Measurements from ENCODE around the gene MSRB3. TPM values are rescaled to one million over a fixed set of nuclear protein-coding genes. Genes with fewer than 3 reads are reported as not detected.

Gene MSRB3
- total and polyA plus RNA-seq, 2 donors (not counting 3 experiments of a cell fraction or from before 2014, with no cell fraction given) = 20.0 to 59.3 TPM

DNA sequence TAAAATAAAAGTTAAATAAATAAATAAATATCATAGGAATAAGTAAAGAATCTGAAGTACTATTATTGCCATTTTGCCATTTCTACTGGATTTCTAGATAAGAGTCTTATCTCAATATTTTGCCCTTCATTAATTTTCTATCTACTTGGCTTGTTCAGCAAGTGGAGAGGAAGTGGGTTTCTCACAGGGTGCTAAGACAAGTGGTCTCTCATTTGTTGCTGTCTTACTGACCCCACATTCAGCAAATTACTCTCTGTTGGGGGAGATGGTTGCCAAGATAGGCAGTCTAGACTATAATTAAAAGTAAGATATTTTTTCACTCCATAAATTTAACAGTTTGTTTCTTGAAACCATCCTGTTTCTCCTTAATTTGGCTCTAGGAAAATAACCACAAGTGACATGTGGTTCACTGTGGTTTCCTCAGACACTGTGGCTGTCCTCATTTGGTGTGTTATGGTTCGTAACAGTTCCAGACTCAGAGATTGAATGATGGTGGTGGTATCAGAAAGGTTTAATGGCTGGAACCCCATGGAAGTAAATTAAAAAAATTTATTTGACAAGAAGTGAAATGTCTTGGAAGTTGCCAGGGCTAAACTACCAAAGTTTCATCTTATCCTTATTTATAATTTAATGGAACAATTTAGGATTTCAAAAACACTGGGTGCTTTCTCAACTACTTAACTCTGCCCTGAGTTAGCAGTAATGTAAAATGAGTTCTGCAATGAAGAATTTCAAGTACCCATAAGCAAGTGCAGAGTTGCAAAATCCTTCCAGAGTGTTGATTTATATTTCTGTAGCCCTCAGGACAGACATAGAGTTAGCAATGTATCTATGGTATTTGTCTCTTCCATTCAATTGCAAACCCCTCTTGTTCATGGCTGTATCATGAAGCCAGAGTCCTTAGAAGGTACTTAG lies 214.8 kb downstream of the MSRB3 start:
- Histone ChIP-seq H3K27ac (ENCODE audit: insufficient read depth, low read depth, low read length) (no peak overlapping the region), H3K9me3 (replicated peaks; ENCODE audit: control insufficient read depth, insufficient read depth, low read length) (no peaks in the 10 kb centered on the region), H4K20me1 (replicated peaks; ENCODE audit: control insufficient read depth, extremely low read depth, insufficient read depth, low read length) (no peaks in the 10 kb centered on the region), H3K79me2 (ENCODE audit: control insufficient read depth, insufficient read depth, low read length) (no peaks in the 10 kb centered on the region), H2AFZ (ENCODE audit: low read depth, low read length) (no peak overlapping the region), H3K4me2 (ENCODE audit: insufficient read depth, low read length) (no peak overlapping the region), H3K9me1 (replicated peaks; ENCODE audit: control insufficient read depth, extremely low read depth, insufficient read depth, low read length) (no peaks in the 10 kb centered on the region), H3K9ac (replicated peaks; ENCODE audit: extremely low read depth, insufficient read depth, low read length) (no peak overlapping the region), H3K36me3 (ENCODE audit: control insufficient read depth in 2 of 2, extremely low read depth in 1 of 2, insufficient read depth in 2 of 2, low read length in 2 of 2) (no peaks in the 10 kb centered on the region), H3K4me1 (ENCODE audit: control insufficient read depth, extremely low read depth, insufficient read depth, low read length) (no peaks in the 10 kb centered on the region), H3K4me3 (replicated peaks in 1 of 3; ENCODE audit: insufficient read depth in 1 of 3, low read depth in 1 of 3, low read length in 3 of 3) (no peak overlapping the region), H3K27me3 (ENCODE audit: control insufficient read depth in 2 of 2, insufficient read depth in 2 of 2, low read length in 2 of 2) (no peaks in the 10 kb centered on the region)
- CTCF ChIA-PET = no interaction called here
- DNase-seq (ENCODE audit: low read depth, low spot score) (no peak), FAIRE-seq (no peak)
- dilution Hi-C loops (cut with MboI; ENCODE audit: extremely low pct_ligation_motif_present, low sequenced_read_pairs) (no loop called here), intact Hi-C loops (cut with micrococcal nuclease) (no loop called here)
- TF ChIP-seq, protein P1, sequence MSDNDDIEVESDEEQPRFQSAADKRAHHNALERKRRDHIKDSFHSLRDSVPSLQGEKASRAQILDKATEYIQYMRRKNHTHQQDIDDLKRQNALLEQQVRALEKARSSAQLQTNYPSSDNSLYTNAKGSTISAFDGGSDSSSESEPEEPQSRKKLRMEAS (IDR thresholded peaks at IDR 0.05; ENCODE audit: insufficient read depth, insufficient read length) = no peak
- no peak for TF ChIP-seq FOS (IDR thresholded peaks at IDR 0.05; ENCODE audit: borderline replicate concordance, insufficient read depth, low read length)
- TF ChIP-seq GATA2 (IDR thresholded peaks at IDR 0.05; ENCODE audit: insufficient read depth, insufficient read length, low read depth, low read length) = no peak
- TF ChIP-seq MYC (IDR thresholded peaks at IDR 0.05; ENCODE audit: low read depth, low read length) = no peak
- TF ChIP-seq POLR2A (IDR thresholded peaks at IDR 0.05; ENCODE audit: low read depth, low read length) = no peak
- TF ChIP-seq, protein P2, sequence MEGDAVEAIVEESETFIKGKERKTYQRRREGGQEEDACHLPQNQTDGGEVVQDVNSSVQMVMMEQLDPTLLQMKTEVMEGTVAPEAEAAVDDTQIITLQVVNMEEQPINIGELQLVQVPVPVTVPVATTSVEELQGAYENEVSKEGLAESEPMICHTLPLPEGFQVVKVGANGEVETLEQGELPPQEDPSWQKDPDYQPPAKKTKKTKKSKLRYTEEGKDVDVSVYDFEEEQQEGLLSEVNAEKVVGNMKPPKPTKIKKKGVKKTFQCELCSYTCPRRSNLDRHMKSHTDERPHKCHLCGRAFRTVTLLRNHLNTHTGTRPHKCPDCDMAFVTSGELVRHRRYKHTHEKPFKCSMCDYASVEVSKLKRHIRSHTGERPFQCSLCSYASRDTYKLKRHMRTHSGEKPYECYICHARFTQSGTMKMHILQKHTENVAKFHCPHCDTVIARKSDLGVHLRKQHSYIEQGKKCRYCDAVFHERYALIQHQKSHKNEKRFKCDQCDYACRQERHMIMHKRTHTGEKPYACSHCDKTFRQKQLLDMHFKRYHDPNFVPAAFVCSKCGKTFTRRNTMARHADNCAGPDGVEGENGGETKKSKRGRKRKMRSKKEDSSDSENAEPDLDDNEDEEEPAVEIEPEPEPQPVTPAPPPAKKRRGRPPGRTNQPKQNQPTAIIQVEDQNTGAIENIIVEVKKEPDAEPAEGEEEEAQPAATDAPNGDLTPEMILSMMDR (IDR thresholded peaks at IDR 0.05; ENCODE audit: extremely low read depth in 1 of 2, insufficient read depth in 1 of 2, low read depth in 1 of 2, low read length in 2 of 2) = no peak
- no peak for TF ChIP-seq JUN (IDR thresholded peaks at IDR 0.05; ENCODE audit: borderline replicate concordance, insufficient read depth, insufficient read length, low read depth)
- TF ChIP-seq POLR2AphosphoS5 (IDR thresholded peaks at IDR 0.05; ENCODE audit: insufficient read depth, low read depth, low read length) = no peak
- no peak for TF ChIP-seq EZH2 (IDR thresholded peaks at IDR 0.05; ENCODE audit: borderline replicate concordance, low read depth, low read length, severe bottlenecking)
- no TSS peak for BruUV-seq (replicated peaks)
- POLR2A ChIA-PET = no interaction called here
